Ovary (tissue), 9 donors: ENCODE measurements around the gene GLB1L3. TPM values are rescaled to one million over a fixed set of nuclear protein-coding genes. Genes with fewer than 3 reads are reported as not detected.

ENCODE experiments used
- DNase-seq, 5 donors: peaks; one replicate each; pipeline ENCODE4 v3.0.0-alpha.2; 2019 to 2020
- H3K27ac ChIP-seq, 2 donors: fragments of 200-600 bp; one replicate each; pipeline versions ENCODE4 v1.5.1 to v1.8.0; 2019 to 2022
- H3K27me3 ChIP-seq: fragments of 200-600 bp; one replicate; pipeline ENCODE4 v1.8.0; 2022
- H3K36me3 ChIP-seq: fragments of 200-600 bp; sonication (generic); one replicate; pipeline ENCODE4 v1.5.1; 2019
- H3K4me1 ChIP-seq: one replicate; pipeline ENCODE4 v1.8.1; 2013; ENCODE audit warnings: mild to moderate bottlenecking, moderate library complexity; ENCODE audit not compliant: insufficient read depth
- H3K4me3 ChIP-seq: fragments of 200-600 bp; sonication (generic); one replicate; pipeline ENCODE4 v1.5.1; 2017
- H3K9me3 ChIP-seq, 2 donors: fragments of 200-600 bp in 1 of 2; sonication (generic) in 1 of 2; one replicate each; pipeline versions ENCODE4 v1.5.1 to v1.8.1; 2013 to 2019; ENCODE audit warnings: mild to moderate bottlenecking in 1 of 2, moderate library complexity in 1 of 2
- CTCF ChIP-seq, 3 donors: fragments of 450-650 bp in 2 of 3; fragments of 200-600 bp in 1 of 3; IDR thresholded peaks; one replicate each; pipeline versions ENCODE4 v1.5.1 to v1.8.0; 2016 to 2022; ENCODE audit warnings: antibody characterized with exemption in 3 of 3, mild to moderate bottlenecking in 1 of 3
- EP300 ChIP-seq: sonication (generic); formaldehyde crosslinking; IDR thresholded peaks from one replicate; pipeline ENCODE4 v1.6.1; 2017; ENCODE audit warnings: antibody characterized with exemption
- POLR2A ChIP-seq: fragments of 450-650 bp; IDR thresholded peaks from one replicate; pipeline ENCODE4 v1.6.1; 2017; ENCODE audit warnings: antibody characterized with exemption, mild to moderate bottlenecking, moderate library complexity
- WGBS, 3 donors: extraction: QIAGEN DNeasy Blood & Tissue Kit in 1 of 3; methylation state at CpG; one replicate each; pipeline versions ENCODE4 v1.1.5 to v1.1.7; 2013 to 2017; 5-methylcytosine and 5-hydroxymethylcytosine counted together
- intact Hi-C, 4 donors: fragments of 100-400 bp; cut with DNase I; formaldehyde crosslinking; loops; one replicate each; pipeline versions ENCODE4 v1.11.0 to v1.15.1; 2022 to 2023
- polyA plus RNA-seq, 2 donors: library from polyadenylated mRNA; stranded (reverse); fragments of 200-250 nt in 1 of 2; fragments of 350-450 nt in 1 of 2; fragmentation: Illumina TruSeq in 1 of 2; extraction: RNeasy Lipid Tissue Mini Kit (QIAGEN cat#74804) in 1 of 2; gene quantifications; one replicate each; pipeline ENCODE4 v1.2.3, GENCODE V29; 2013 to 2014
- total RNA-seq, 7 donors: library from RNA; depleted of rRNA in 2 of 7; stranded (reverse); fragments of >200 nt in 2 of 7; fragmentation: NEBNext Ultra II Directional in 3 of 7; extraction: Animal tissue kit (Norgen Biotek cat#: 25700) in 3 of 7; gene quantifications; one replicate each; pipeline versions ENCODE4 v1.1.0 to v1.2.4, GENCODE V29; 2016 to 2023
- donor health status: DM: no; HTN: no; CAD: no; lungs with moderate emphysema.
- donor health status: DM: no; HTN: no; CAD: no.
- donor health status: Bipolar disorder and iron deficiency.
- donor health status: DM: yes; HTN: yes; CAD: no.
- donor health status: DM: no; HTN: no; CAD: no.
- donor health status: DM: yes; HTN: yes; CAD: no.

Gene GLB1L3
- total and polyA plus RNA-seq, 9 donors: 0.07 to 0.20 (median 0.12) TPM; not detected in 4

DNA sequence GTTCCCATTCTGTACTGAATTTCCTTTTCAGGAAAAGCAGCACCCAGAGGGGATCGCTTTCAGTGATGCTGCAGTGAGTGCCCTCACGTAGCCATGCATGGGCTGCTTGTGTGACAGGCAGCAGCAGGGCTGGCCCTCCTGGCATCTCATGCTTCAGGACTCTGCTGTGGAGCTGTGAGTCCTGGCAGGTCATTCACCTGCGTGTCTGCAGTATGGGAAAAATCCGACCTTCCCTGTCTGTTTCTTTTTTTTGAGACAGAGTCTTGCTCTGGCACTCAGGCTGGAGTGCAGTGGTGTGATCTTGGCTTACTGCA is 69.0 kb downstream of the GLB1L3 start:
- peak in 1 of 5 donors; percentile 3 for DNase-seq
- 66 to 90% (median 85%) methylated on average over 4 of the region's 4 CpGs for WGBS, 3 donors
- Histone ChIP-seq H3K9me3 (no peaks in the 10 kb centered on the region), H3K4me3 (no peak overlapping the region), H3K4me1 (peaks cover 14% of the 10 kb centered on the region), H3K27ac (no peak overlapping the region), H3K27me3 (no peaks in the 10 kb centered on the region), H3K36me3 (no peaks in the 10 kb centered on the region)
- intact Hi-C loops: no loop called here
- TF ChIP-seq POLR2A: no peak
- no peak for TF ChIP-seq CTCF (IDR thresholded peaks at IDR 0.05)
- TF ChIP-seq EP300: no peak

GRCh38 chr11:134346101-134346975 is 70.2 kb downstream of the GLB1L3 start:
- intact Hi-C loops: no loop called here
- no peak overlapping the region for H3K4me3 ChIP-seq
- H3K27me3 ChIP-seq: no peaks in the 10 kb centered on the region
- H3K36me3 ChIP-seq: no peaks in the 10 kb centered on the region
- DNase-seq: peak in 3 of 5 donors; percentile 13 to 55 (median 17)
- H3K27ac ChIP-seq: no peak overlapping the region
- TF ChIP-seq EP300 (no peak), CTCF (IDR thresholded peaks at IDR 0.05) (no peak), POLR2A (no peak)
- 31 to 50% (median 43%) methylated on average over 22 of the region's 22 CpGs for WGBS, 3 donors
- H3K4me1 ChIP-seq: peaks cover 11% of the 10 kb centered on the region
- H3K9me3 ChIP-seq: no peaks in the 10 kb centered on the region

DNA sequence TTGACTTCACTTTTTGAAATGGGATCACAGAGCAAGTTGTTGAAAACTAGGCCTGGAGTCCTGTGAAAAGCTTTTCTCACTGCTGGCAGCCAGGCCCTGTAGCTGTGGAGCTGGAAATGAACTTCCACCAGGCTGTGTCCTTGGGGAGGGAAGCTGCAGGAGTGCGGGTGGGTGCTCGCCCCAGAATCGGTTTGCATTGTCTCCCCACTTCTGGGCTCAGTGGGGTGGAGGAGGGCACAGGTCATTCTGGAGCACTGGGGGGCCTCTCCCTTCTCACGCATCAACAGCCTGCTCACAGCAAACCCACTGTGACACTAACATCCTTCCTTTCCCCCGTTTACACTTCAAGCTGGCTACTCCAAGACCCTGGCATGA is 70.8 kb downstream of the GLB1L3 start:
- WGBS, 3 donors: 64 to 80% (median 76%) methylated on average over 5 of the region's 5 CpGs
- H3K27ac ChIP-seq: no peak overlapping the region
- intact Hi-C loops: no loop called here
- TF ChIP-seq EP300 (no peak), POLR2A (no peak), CTCF (IDR thresholded peaks at IDR 0.05) (no peak)
- H3K36me3 ChIP-seq: no peaks in the 10 kb centered on the region
- DNase-seq: peak in 2 of 5 donors; percentile 4 to 11
- no peak overlapping the region for H3K4me3 ChIP-seq
- no peaks in the 10 kb centered on the region for H3K9me3 ChIP-seq
- H3K4me1 ChIP-seq: peaks cover 11% of the 10 kb centered on the region
- no peaks in the 10 kb centered on the region for H3K27me3 ChIP-seq

DNA sequence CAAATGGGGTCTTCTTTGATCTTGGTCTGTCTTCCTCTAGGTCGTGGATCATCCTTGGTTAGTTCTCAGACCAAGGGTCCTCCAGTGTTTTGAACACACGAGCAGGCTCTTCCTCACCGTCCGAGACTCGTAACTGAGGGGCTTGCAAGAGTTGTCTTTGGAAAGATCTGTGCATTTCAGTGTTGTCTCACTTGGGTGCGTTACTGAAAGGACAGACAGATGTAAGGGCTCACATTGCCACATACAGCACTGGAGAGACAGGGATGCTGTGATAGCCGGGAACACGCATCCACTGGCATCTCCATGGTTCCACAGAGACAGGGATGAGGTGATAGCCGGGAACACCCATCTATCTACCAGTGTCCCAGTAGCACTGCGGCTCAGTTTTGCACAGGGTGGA is 71.3 kb downstream of the GLB1L3 start:
- no peak overlapping the region for H3K27ac ChIP-seq
- H3K9me3 ChIP-seq: no peaks in the 10 kb centered on the region
- TF ChIP-seq POLR2A (no peak), EP300 (no peak), CTCF (IDR thresholded peaks at IDR 0.05) (no peak)
- H3K27me3 ChIP-seq: no peaks in the 10 kb centered on the region
- peak in 2 of 5 donors; percentile 1 to 6 for DNase-seq
- H3K4me1 ChIP-seq: peaks cover 11% of the 10 kb centered on the region
- intact Hi-C loops: no loop called here
- WGBS, 3 donors: 85 to 95% (median 91%) methylated on average over 10 of the region's 10 CpGs
- H3K36me3 ChIP-seq: no peaks in the 10 kb centered on the region
- no peak overlapping the region for H3K4me3 ChIP-seq
